ENCODE measurements around the gene CPS1.

The CPS1 gene

DNA sequence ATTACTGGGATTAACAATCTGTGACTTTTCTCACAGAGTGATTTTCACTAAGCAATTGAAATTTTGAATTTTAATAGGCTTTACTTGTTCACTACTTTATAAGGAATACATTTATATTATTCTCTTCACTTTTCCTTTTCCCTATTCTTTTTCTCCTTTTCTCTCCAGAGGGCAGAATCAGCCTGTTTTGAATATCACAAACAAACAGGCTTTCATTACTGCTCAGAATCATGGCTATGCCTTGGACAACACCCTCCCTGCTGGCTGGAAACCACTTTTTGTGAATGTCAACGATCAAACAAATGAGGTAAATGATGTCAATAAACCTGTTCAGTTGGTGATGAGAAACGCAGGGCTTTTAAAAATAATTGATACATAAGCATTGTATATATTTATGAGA is 35.3 kb downstream of the CPS1 start:
- H4K20me1 ChIP-seq (ENCODE audit: insufficient read depth, low read length, poor library complexity, severe bottlenecking), result no peaks in the 10 kb centered on the region
- no peaks in the 10 kb centered on the region for H3K36me3 ChIP-seq (ENCODE audit: insufficient read depth, low read length)
- H3K4me2 ChIP-seq (ENCODE audit: low read depth, low read length, poor library complexity, severe bottlenecking), result no peak overlapping the region
- no peaks in the 10 kb centered on the region for H3K9me2 ChIP-seq (replicated peaks; ENCODE audit: low read depth, low read length)
- no peaks in the 10 kb centered on the region for H3K4me1 ChIP-seq (ENCODE audit: insufficient read depth, low read length, poor library complexity, severe bottlenecking)
- no peaks in the 10 kb centered on the region for H3K79me2 ChIP-seq (ENCODE audit: insufficient read depth, low read length)
- no peak for TF ChIP-seq EZH2phosphoT487 (IDR thresholded peaks at IDR 0.05; ENCODE audit: borderline replicate concordance)
- TF ChIP-seq, protein P1, sequence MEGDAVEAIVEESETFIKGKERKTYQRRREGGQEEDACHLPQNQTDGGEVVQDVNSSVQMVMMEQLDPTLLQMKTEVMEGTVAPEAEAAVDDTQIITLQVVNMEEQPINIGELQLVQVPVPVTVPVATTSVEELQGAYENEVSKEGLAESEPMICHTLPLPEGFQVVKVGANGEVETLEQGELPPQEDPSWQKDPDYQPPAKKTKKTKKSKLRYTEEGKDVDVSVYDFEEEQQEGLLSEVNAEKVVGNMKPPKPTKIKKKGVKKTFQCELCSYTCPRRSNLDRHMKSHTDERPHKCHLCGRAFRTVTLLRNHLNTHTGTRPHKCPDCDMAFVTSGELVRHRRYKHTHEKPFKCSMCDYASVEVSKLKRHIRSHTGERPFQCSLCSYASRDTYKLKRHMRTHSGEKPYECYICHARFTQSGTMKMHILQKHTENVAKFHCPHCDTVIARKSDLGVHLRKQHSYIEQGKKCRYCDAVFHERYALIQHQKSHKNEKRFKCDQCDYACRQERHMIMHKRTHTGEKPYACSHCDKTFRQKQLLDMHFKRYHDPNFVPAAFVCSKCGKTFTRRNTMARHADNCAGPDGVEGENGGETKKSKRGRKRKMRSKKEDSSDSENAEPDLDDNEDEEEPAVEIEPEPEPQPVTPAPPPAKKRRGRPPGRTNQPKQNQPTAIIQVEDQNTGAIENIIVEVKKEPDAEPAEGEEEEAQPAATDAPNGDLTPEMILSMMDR (conservative IDR thresholded peaks at IDR 0.05; ENCODE audit: low read length), result no peak
- no peak overlapping the region for H3K9ac ChIP-seq (ENCODE audit: low read depth, low read length, poor library complexity, severe bottlenecking)
- H2AFZ ChIP-seq (ENCODE audit: low read length), result no peak overlapping the region
- no peaks in the 10 kb centered on the region for H3K9me3 ChIP-seq (ENCODE audit: insufficient read depth, low read depth, low read length)
- no peaks in the 10 kb centered on the region for H3F3A ChIP-seq (ENCODE audit: low read depth)
- no peak overlapping the region for H3K4me3 ChIP-seq (ENCODE audit: low read length, poor library complexity, severe bottlenecking)
- no peaks in the 10 kb centered on the region for H3K27me3 ChIP-seq (ENCODE audit: insufficient read depth, low read length, poor library complexity, severe bottlenecking)

DNA sequence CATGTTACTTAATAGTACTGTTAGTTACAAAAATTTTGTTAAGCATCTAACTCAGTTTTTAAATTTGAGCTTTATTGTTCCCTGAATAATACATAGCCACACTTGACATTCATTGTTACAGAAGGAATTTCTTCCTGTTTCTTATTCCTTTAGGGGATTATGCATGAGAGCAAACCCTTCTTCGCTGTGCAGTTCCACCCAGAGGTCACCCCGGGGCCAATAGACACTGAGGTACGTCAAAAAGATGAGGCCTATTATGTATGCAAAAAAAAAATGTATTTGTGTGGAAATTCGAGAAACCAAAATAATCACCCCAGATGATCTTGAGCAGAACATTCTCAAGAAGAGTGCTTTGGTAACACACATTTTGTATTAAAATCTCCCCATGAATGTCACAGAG is 36.3 kb downstream of the CPS1 start:
- Histone ChIP-seq H3K4me1 (ENCODE audit: insufficient read depth, low read length, poor library complexity, severe bottlenecking) (no peaks in the 10 kb centered on the region), H3K9ac (ENCODE audit: low read depth, low read length, poor library complexity, severe bottlenecking) (no peak overlapping the region), H3K4me3 (ENCODE audit: low read length, poor library complexity, severe bottlenecking) (no peak overlapping the region), H3K9me3 (ENCODE audit: insufficient read depth, low read depth, low read length) (no peaks in the 10 kb centered on the region), H3K4me2 (ENCODE audit: low read depth, low read length, poor library complexity, severe bottlenecking) (no peak overlapping the region), H3K27me3 (ENCODE audit: insufficient read depth, low read length, poor library complexity, severe bottlenecking) (no peaks in the 10 kb centered on the region), H2AFZ (ENCODE audit: low read length) (no peak overlapping the region), H3K9me2 (replicated peaks; ENCODE audit: low read depth, low read length) (no peaks in the 10 kb centered on the region), H3K36me3 (ENCODE audit: insufficient read depth, low read length) (no peaks in the 10 kb centered on the region), H3K79me2 (ENCODE audit: insufficient read depth, low read length) (no peaks in the 10 kb centered on the region), H3F3A (ENCODE audit: low read depth) (no peaks in the 10 kb centered on the region), H4K20me1 (ENCODE audit: insufficient read depth, low read length, poor library complexity, severe bottlenecking) (no peaks in the 10 kb centered on the region)
- TF ChIP-seq, protein P1 (conservative IDR thresholded peaks at IDR 0.05; ENCODE audit: low read length), result no peak
- no peak for TF ChIP-seq EZH2phosphoT487 (IDR thresholded peaks at IDR 0.05; ENCODE audit: borderline replicate concordance)

DNA sequence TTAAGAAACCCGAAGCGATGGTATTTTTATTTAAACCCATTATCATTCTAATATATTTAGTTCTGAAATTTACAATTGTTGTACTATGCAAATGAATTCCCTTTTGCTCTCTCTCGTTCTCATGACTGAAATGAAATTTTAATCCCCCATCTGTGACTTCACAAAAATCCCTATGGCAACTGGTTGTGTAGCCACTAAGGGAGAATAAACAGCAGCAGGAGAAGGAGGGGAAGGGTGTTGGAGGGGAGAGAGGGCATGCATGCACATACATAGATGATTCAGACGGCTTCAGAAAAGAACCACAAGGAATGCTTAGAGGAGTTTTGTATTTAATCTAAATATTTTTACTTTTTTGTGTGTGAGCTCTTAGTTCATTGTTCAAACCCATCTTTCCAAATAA is 36.8 kb downstream of the CPS1 start:
- H3K4me2 ChIP-seq (ENCODE audit: low read depth, low read length, poor library complexity, severe bottlenecking), result no peak overlapping the region
- H3K4me3 ChIP-seq (ENCODE audit: low read length, poor library complexity, severe bottlenecking), result no peak overlapping the region
- H3K79me2 ChIP-seq (ENCODE audit: insufficient read depth, low read length), result no peaks in the 10 kb centered on the region
- no peaks in the 10 kb centered on the region for H3F3A ChIP-seq (ENCODE audit: low read depth)
- no peaks in the 10 kb centered on the region for H3K36me3 ChIP-seq (ENCODE audit: insufficient read depth, low read length)
- H3K9me3 ChIP-seq (ENCODE audit: insufficient read depth, low read depth, low read length), result no peaks in the 10 kb centered on the region
- H3K27me3 ChIP-seq (ENCODE audit: insufficient read depth, low read length, poor library complexity, severe bottlenecking), result no peaks in the 10 kb centered on the region
- H3K9ac ChIP-seq (ENCODE audit: low read depth, low read length, poor library complexity, severe bottlenecking), result no peak overlapping the region
- no peaks in the 10 kb centered on the region for H4K20me1 ChIP-seq (ENCODE audit: insufficient read depth, low read length, poor library complexity, severe bottlenecking)
- H3K9me2 ChIP-seq (replicated peaks; ENCODE audit: low read depth, low read length), result no peaks in the 10 kb centered on the region
- no peak overlapping the region for H2AFZ ChIP-seq (ENCODE audit: low read length)
- TF ChIP-seq, protein P1 (conservative IDR thresholded peaks at IDR 0.05; ENCODE audit: low read length), result no peak
- no peak for TF ChIP-seq EZH2phosphoT487 (IDR thresholded peaks at IDR 0.05; ENCODE audit: borderline replicate concordance)
- no peaks in the 10 kb centered on the region for H3K4me1 ChIP-seq (ENCODE audit: insufficient read depth, low read length, poor library complexity, severe bottlenecking)
